BE2C (cell line): ENCODE results near the gene DOCK2.

ENCODE experiments used
- DNase-seq: peaks from one replicate; pipeline ENCODE4 v3.0.0-alpha.2; 2020
- H3K27me3 ChIP-seq: fragments of 250-450 bp; sonication (Bioruptor Pico); 2 replicates; pipeline ENCODE4 v1.5.1; 2020; ENCODE audit warnings: mild to moderate bottlenecking
- H3K36me3 ChIP-seq: fragments of 250-450 bp; sonication (Bioruptor Pico); 2 replicates; pipeline ENCODE4 v1.5.1; 2020; ENCODE audit warnings: mild to moderate bottlenecking
- H3K4me1 ChIP-seq: fragments of 250-450 bp; sonication (Bioruptor Pico); 2 replicates; pipeline ENCODE4 v1.5.1; 2020
- H3K4me3 ChIP-seq: 2 replicates; pipeline ENCODE4 v1.5.1; 2011; ENCODE audit warnings: low read depth, low read length
- H3K9me3 ChIP-seq: fragments of 250-450 bp; sonication (Bioruptor Pico); 2 replicates; pipeline ENCODE4 v1.5.1; 2020
- CTCF ChIP-seq: IDR thresholded peaks from 2 replicates; pipeline ENCODE4 v1.5.1; 2012; ENCODE audit warnings: mild to moderate bottlenecking, low read depth, low read length

Gene DOCK2

GRCh38 chr5:169862391-169862811, 225.3 kb downstream of the DOCK2 start:
- Histone ChIP-seq H3K36me3 (no peaks in the 10 kb centered on the region), H3K27me3 (no peaks in the 10 kb centered on the region), H3K4me3 (no peak overlapping the region), H3K4me1 (peaks cover 10% of the 10 kb centered on the region; the same call in 1 of the 2 replicates), H3K9me3 (no peaks in the 10 kb centered on the region)
- no peak for TF ChIP-seq CTCF
- no peak for DNase-seq

DNA sequence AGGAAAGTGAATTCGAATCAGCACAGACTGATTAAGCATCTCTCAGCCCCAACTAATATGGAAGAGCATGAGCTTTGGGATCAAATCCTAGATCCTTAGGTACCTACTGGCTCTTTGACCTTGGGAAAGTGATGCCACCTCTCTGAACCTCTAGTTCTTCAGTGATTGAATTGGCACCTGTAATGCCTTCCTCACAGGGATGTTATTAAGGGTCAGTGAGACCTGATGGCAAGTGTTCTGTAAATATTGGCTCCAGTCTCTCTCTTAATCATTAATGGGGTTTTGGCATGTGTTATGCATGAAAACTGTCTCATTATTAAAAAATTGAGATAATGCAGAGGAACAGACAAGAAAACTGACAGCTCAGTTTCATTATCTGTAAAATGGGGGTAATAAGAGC, 227.4 kb downstream of the DOCK2 start:
- Histone ChIP-seq H3K27me3 (no peaks in the 10 kb centered on the region), H3K4me3 (no peak overlapping the region), H3K36me3 (no peaks in the 10 kb centered on the region), H3K4me1 (peaks cover 10% of the 10 kb centered on the region; the same call in 1 of the 2 replicates), H3K9me3 (no peaks in the 10 kb centered on the region)
- no peak for TF ChIP-seq CTCF
- no peak for DNase-seq

DNA sequence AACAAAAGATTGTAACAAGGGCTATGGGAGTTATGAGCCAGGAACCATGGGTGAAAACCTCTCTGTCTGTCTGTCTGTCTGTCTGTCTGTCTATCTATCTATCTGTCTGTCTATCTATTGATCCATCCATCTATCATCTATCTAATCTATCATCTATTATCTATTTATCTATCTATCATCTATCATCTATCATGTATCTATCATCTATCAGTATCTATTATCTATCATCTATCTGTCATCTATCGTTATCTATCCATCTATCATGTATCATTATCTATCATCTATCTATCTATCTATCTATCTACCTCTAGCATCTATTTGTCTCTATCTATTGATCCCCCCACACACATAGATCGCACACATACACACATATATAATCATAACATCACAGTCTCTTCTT, 230.3 kb downstream of the DOCK2 start:
- Histone ChIP-seq H3K4me1 (0 out of 2 replicates have a peak, but pooled peaks cover 7% of the 10 kb centered on the region), H3K27me3 (no peaks in the 10 kb centered on the region), H3K9me3 (no peaks in the 10 kb centered on the region; the same call in 1 of the 2 replicates), H3K36me3 (no peaks in the 10 kb centered on the region), H3K4me3 (no peak overlapping the region)
- no peak for DNase-seq
- TF ChIP-seq CTCF = no peak

DNA sequence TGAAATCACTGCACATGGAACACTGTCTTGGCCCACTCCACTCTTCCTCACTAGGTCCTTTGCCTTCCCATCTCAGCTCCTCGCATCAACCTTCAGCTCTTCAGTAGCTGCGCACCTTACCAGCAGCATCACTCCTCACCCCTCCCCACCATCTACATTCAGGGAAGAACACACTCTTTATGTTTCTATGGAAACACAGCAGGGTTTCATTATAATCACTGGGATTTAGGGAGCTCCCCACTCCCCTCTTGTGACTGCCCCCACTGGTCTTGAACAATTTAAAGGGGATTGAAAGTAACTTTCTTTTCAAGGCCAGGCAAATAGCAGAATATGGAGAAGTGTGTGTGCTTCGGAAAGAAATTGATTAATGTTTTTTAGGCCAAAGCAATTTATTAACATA, 232.0 kb downstream of the DOCK2 start:
- DNase-seq = no peak
- Histone ChIP-seq H3K4me1 (no peaks in the 10 kb centered on the region), H3K4me3 (no peak overlapping the region), H3K36me3 (no peaks in the 10 kb centered on the region), H3K9me3 (no peaks in the 10 kb centered on the region; the same call in 1 of the 2 replicates), H3K27me3 (no peaks in the 10 kb centered on the region)
- no peak for TF ChIP-seq CTCF

- DNase-seq = no peak
- Histone ChIP-seq H3K4me3 (no peak overlapping the region), H3K4me1 (no peaks in the 10 kb centered on the region), H3K9me3 (no peaks in the 10 kb centered on the region; the same call in 1 of the 2 replicates), H3K27me3 (no peaks in the 10 kb centered on the region), H3K36me3 (no peaks in the 10 kb centered on the region)
- no peak for TF ChIP-seq CTCF
These were observed 233.1 kb downstream of the DOCK2 start for GRCh38 chr5:169870211-169870610.

DNA sequence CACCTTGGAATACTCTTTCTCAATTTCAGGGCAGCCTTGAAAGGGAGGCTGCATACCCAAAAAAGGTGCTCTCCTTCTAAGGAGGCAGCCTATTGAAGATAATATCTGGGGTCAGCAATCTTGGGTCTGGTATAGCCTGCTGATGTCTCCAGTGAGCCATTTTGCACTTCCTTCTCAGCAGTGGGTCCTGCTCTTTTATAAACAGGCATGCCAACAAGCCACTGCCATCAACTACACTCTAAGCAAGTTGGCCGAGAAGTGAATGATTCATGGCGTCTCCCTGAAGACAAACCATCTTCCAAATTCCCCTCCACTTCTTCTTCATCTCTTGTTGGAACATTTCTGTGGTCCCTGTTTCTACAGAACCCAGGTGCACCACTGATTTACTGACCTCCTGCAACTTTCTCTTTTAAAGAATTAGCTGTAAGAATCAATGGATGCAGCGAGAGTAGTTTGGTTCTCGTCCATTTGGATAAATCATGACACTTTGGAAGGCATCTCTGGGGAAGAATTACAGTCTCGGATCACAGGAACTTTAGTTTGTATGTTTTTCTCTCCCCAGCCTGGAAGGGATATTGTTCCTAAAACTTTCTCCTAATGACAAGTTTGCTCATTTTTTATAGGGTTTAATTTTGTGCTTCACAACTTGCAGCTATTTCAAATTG, 234.9 kb downstream of the DOCK2 start:
- no peak for DNase-seq
- Histone ChIP-seq H3K36me3 (no peaks in the 10 kb centered on the region), H3K4me3 (no peak overlapping the region), H3K9me3 (no peaks in the 10 kb centered on the region; the same call in 1 of the 2 replicates), H3K27me3 (no peaks in the 10 kb centered on the region), H3K4me1 (no peaks in the 10 kb centered on the region)
- no peak for TF ChIP-seq CTCF
